Measurements from ENCODE around the gene PARP9. TPM values are rescaled to one million over a fixed set of nuclear protein-coding genes. Genes with fewer than 3 reads are reported as not detected.

The PARP9 gene
- total and polyA plus RNA-seq, 2 donors (not counting 1 experiment from before 2014, with no cell fraction given): 19.6 to 31.2 TPM

- Histone ChIP-seq H2AFZ (ENCODE audit: insufficient read depth, low read depth, low read length, poor library complexity, severe bottlenecking) (peak within 1 kb of the TSS; percentile 67), H3K27ac (ENCODE audit: low read length in 2 of 2) (peak within 1 kb of the TSS; percentile 92 to 99), H3K4me2 (replicated peaks; ENCODE audit: low read depth, low read length, poor library complexity, severe bottlenecking) (peak within 1 kb of the TSS; percentile 70), H3K4me3 (ENCODE audit: control extremely low read depth in 1 of 5, extremely low read depth in 1 of 5, insufficient read depth in 1 of 5, low read depth in 2 of 5, low read length in 4 of 5) (peak within 1 kb of the TSS; percentile 64 to 90 (median 85)), H3K79me2 (ENCODE audit: control insufficient read depth, insufficient read depth, low read length) (peaks cover 43% of the 10 kb centered on the region), H3K9ac (ENCODE audit: low read length) (peak within 1 kb of the TSS; percentile 98), H4K20me1 (ENCODE audit: control insufficient read depth, insufficient read depth, low read length, poor library complexity, severe bottlenecking) (peaks cover 26% of the 10 kb centered on the region), H3K36me3 (replicated peaks in 1 of 2; ENCODE audit: control extremely low read depth in 1 of 2, control insufficient read depth in 1 of 2, extremely low read depth in 1 of 2, insufficient read depth in 2 of 2, low read length in 1 of 2) (peaks cover 0 to 1% of the 10 kb centered on the region in 2 experiments), H3K9me3 (ENCODE audit: control extremely low read depth in 1 of 3, control insufficient read depth in 2 of 3, insufficient read depth in 1 of 3, low read length in 2 of 3) (no peaks in the 10 kb centered on the region), H3K4me1 (ENCODE audit: control insufficient read depth in 2 of 2, insufficient read depth in 2 of 2, low read length in 2 of 2) (peaks cover 11 to 15% of the 10 kb centered on the region in 2 donors), H3K27me3 (replicated peaks in 1 of 4; ENCODE audit: control extremely low read depth in 1 of 4, control insufficient read depth in 3 of 4, insufficient read depth in 4 of 4, low read length in 3 of 4) (no peaks in the 10 kb centered on the region)
- ChIA-PET CTCF (interaction anchor here (0.7 to 1.3 kb wide), 7 partner anchors 9 to 165 kb away, joined by 3 to 6 read pairs (median 3); no protein-coding TSS in a partner anchor), POLR2A (interaction anchor here (0.6 to 2.1 kb wide), 8 partner anchors 13 to 687 kb away, joined by 3 to 7 read pairs (median 5); partner anchors contain the start of genes FAM162A, MIX23, SEC22A and WDR5B)
- DNase-seq: peak; percentile 94
- Mint-ChIP-seq H3K4me1 (peaks cover 34% of the 10 kb centered on the region), H3K4me3 (peak within 1 kb of the TSS; percentile 81), H3K9me3 (ENCODE audit: insufficient read depth) (no peaks in the 10 kb centered on the region), H3K27ac (peak within 1 kb of the TSS; percentile 96), H3K27me3 (no peaks in the 10 kb centered on the region)
- TF ChIP-seq EZH2 (IDR thresholded peaks at IDR 0.05; ENCODE audit: borderline replicate concordance, insufficient read depth, low read depth, low read length, poor library complexity, severe bottlenecking): no peak
- TF ChIP-seq CTCF (IDR thresholded peaks at IDR 0.05): no peak
- WGBS (ENCODE audit: insufficient coverage): under 1% methylated on average over 109 of the region's 109 CpGs
- intact Hi-C loops (cut with micrococcal nuclease): loop anchor here (1.0 to 2.0 kb wide), 6 partner anchors 62 to 1070 kb away; partner anchors contain the start of genes FAM162A, HACD2, PARP15 and WDR5B
- peak; percentile 79 for ATAC-seq (ENCODE audit: low read depth)
Observed at GRCh38 chr3:122514123-122515019, 49.7 kb downstream of the PARP9 start, which contains the start of gene KPNA1. Gene KPNA1 (minus strand): TSS chr3:122514939. CDS start chr3:122496565, 18,374 bp downstream.

Measured in B cell (primary cell).